Measurements from ENCODE around the gene PSMD6.

DNA sequence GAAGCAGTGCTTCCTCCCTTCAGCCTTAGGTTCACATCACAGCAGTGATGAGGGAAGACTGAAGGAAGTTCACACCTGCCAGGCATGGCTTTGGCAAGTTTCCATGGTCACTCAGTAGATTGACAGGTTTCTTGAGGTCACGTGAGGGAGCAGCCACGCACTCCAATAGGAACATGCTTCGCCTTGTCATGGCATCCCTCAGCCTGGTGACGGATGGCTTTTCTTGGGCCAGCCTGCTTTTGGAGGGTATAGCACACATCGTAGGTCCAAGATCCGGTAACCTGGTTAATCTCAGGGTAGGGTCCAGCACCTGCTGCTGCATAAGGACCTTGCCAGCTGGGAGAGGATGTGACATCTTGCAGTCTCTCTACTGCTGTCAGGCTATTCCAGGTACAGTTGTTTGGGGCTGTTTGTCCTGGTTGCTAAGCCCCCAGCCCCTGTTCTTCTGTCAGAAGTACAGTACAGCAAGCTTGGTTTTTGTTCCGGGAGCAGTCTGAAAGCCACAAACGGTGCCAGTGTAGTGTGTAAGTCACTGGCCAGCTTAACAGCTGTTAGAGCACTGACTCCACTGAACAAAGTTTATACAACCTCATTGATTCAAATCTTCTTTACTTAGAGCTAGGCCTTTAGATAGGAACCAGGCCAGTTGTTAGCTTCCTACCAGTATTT is 42.3 kb downstream of the PSMD6 start:
- TF ChIP-seq ELF1 (tag; IDR thresholded peaks at IDR 0.05) = no peak
- TF ChIP-seq, protein P1, sequence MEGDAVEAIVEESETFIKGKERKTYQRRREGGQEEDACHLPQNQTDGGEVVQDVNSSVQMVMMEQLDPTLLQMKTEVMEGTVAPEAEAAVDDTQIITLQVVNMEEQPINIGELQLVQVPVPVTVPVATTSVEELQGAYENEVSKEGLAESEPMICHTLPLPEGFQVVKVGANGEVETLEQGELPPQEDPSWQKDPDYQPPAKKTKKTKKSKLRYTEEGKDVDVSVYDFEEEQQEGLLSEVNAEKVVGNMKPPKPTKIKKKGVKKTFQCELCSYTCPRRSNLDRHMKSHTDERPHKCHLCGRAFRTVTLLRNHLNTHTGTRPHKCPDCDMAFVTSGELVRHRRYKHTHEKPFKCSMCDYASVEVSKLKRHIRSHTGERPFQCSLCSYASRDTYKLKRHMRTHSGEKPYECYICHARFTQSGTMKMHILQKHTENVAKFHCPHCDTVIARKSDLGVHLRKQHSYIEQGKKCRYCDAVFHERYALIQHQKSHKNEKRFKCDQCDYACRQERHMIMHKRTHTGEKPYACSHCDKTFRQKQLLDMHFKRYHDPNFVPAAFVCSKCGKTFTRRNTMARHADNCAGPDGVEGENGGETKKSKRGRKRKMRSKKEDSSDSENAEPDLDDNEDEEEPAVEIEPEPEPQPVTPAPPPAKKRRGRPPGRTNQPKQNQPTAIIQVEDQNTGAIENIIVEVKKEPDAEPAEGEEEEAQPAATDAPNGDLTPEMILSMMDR (IDR thresholded peaks at IDR 0.05 in 2 of 3, conservative IDR thresholded peaks at IDR 0.05 in 1 of 3; ENCODE audit: insufficient read depth in 2 of 3, low read depth in 1 of 3, low read length in 3 of 3) = no peak
- no peak for TF ChIP-seq GTF2F1 (IDR thresholded peaks at IDR 0.05; ENCODE audit: low read depth, low read length)
- no peak for TF ChIP-seq RBM39 (optimal IDR thresholded peaks at IDR 0.05; ENCODE audit: low read depth, low read length)
- no peak for TF ChIP-seq NR2C1 (IDR thresholded peaks at IDR 0.05)
- no peak for TF ChIP-seq NR2C1 (tag; IDR thresholded peaks at IDR 0.05)

Measured in K562 (cell line).